VCaP (cell line): ENCODE measurements around the gene HDAC10.
A peak's percentile ranks its signal among the peaks of the same experiment; 100 is the strongest.

Experiments
- H3K27ac ChIP-seq: fragments of 450-650 bp; 2 replicates; pipeline ENCODE4 v1.5.1; 2017
- CTCF ChIP-seq: fragments of 450-650 bp; conservative IDR thresholded peaks from 2 replicates; pipeline ENCODE4 v1.5.1; 2017; ENCODE audit warnings: mild to moderate bottlenecking, moderate library complexity

HDAC10 gene

GRCh38 chr22:50255099-50255498, 4.0 kb upstream of the HDAC10 start:
- H3K27ac ChIP-seq, result no peak overlapping the region

GRCh38 chr22:50253941-50254340, 2.9 kb upstream of the HDAC10 start:
- no peak overlapping the region; the same call in 1 of the 2 replicates for H3K27ac ChIP-seq
- no peak for TF ChIP-seq CTCF

More at GRCh38 chr22:50255099-50255498, 4.0 kb upstream of the HDAC10 start:
- no peak for TF ChIP-seq CTCF

DNA sequence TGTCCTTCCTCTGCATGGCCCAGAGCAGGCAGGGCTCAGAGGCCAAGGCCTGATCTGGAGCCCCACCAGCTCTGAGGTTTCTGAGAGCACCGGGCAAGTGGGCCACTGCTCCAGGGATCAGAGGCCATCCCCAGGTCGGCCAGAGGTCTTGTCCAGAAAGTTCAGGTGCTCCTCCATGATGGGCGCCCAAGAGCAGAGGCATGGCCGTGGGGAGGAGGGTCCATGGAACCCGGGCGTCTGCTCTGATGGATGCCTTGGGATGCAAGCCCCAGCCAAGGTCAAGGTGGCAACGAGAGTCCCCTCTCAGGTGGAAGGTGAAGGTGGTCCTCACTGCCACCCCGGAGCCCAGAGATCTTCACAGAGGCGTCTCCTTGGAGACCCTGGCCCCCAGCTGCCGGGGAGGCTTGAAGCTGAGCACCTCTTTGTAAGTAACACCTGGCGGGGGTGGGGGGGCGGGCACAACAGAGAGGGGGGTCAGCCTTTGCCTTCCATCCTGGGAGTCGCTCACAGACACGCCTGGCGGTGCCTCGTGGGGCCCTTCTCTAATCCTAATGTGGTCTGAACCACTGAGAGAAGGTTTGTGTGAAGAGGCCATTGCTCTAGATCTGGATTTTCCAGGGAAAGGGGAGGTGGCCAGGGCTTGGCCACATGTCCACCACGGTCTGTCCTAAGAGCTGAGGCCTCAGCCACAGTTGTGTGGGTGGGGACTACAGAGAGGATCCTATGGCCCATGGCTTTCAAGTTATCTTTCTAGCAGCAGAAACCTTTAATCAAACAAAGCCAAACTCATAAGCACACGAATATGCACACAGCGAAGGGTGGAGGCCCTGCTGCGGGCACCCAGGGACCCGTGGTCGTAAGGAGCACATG, 2.2 kb upstream of the HDAC10 start:
- H3K27ac ChIP-seq, result no peak overlapping the region; the same call in 1 of the 2 replicates
- TF ChIP-seq CTCF, result no peak

GRCh38 chr22:50252082-50253045, 1.3 kb upstream of the HDAC10 start:
- peak; percentile 69 for TF ChIP-seq CTCF
- no peak overlapping the region; the same call in 1 of the 2 replicates for H3K27ac ChIP-seq

- no peak for TF ChIP-seq CTCF
- peak overlapping the region; percentile 84 for H3K27ac ChIP-seq
These were observed 514 bp upstream of the HDAC10 start for GRCh38 chr22:50251477-50252081.

GRCh38 chr22:50250249-50250554, 863 bp downstream of the HDAC10 start:
- H3K27ac ChIP-seq, result peak overlapping the region; percentile 84
- TF ChIP-seq CTCF, result no peak
